Mesenchymal stem cell (in vitro differentiated cells and primary cell): ENCODE results near the gene CDH2.

Experiments
- DNase-seq: peaks from one replicate; pipeline ENCODE4 v3.0.0-alpha.2; 2013
- H2AFZ ChIP-seq: one replicate; pipeline ENCODE4 v1.6.1; 2013; ENCODE audit warnings: low read depth, mild to moderate bottlenecking, control low read depth, inconsistent platforms, low read length, moderate library complexity
- H2AK5ac ChIP-seq: 2 replicates; pipeline ENCODE4 v1.6.1; 2013; ENCODE audit warnings: low read length, moderate library complexity, mild to moderate bottlenecking, inconsistent platforms; ENCODE audit not compliant: severe bottlenecking
- H2BK120ac ChIP-seq: one replicate; pipeline ENCODE4 v1.6.1; 2013; ENCODE audit warnings: low read depth, mild to moderate bottlenecking, inconsistent platforms, low read length, moderate library complexity
- H2BK12ac ChIP-seq, 2 experiments: one replicate each; pipeline ENCODE4 v1.6.1; 2013; ENCODE audit warnings: inconsistent platforms in 2 of 2, low read length in 2 of 2, mild to moderate bottlenecking in 2 of 2, moderate library complexity in 2 of 2, control low read depth in 1 of 2
- H2BK15ac ChIP-seq: one replicate; pipeline ENCODE4 v1.6.1; 2013; ENCODE audit warnings: mild to moderate bottlenecking, low read depth, inconsistent platforms; ENCODE audit not compliant: poor library complexity, severe bottlenecking
- H2BK5ac ChIP-seq: 2 replicates; pipeline ENCODE4 v1.6.1; 2013; ENCODE audit warnings: low read depth, mild to moderate bottlenecking, low read length, control low read depth, inconsistent platforms; ENCODE audit not compliant: poor library complexity, severe bottlenecking
- H3K14ac ChIP-seq, 2 experiments: one replicate each; pipeline ENCODE4 v1.6.1; 2013; ENCODE audit warnings: inconsistent platforms in 2 of 2, low read length in 2 of 2, control low read depth in 1 of 2, mild to moderate bottlenecking in 1 of 2, moderate library complexity in 1 of 2
- H3K18ac ChIP-seq, 2 experiments: one replicate each; pipeline ENCODE4 v1.6.1; 2013; ENCODE audit warnings: inconsistent platforms in 2 of 2, low read length in 2 of 2, control low read depth in 1 of 2, low read depth in 1 of 2, mild to moderate bottlenecking in 1 of 2
- H3K23ac ChIP-seq, 2 experiments: one replicate each; pipeline ENCODE4 v1.6.1; 2013; ENCODE audit warnings: inconsistent platforms in 2 of 2, low read length in 2 of 2, mild to moderate bottlenecking in 2 of 2, moderate library complexity in 2 of 2, control low read depth in 1 of 2
- H3K27ac ChIP-seq: 2 replicates; pipeline ENCODE4 v1.5.1; 2013; ENCODE audit warnings: mild to moderate bottlenecking, moderate library complexity, low read length, control low read depth, inconsistent platforms; ENCODE audit not compliant: poor library complexity, severe bottlenecking
- H3K27me3 ChIP-seq, 2 experiments: 2 replicates each; pipeline versions ENCODE4 v1.6.1 to v1.7.0; 2013; ENCODE audit warnings: low read length in 2 of 2, mild to moderate bottlenecking in 2 of 2, moderate library complexity in 2 of 2, control low read depth in 1 of 2, inconsistent platforms in 1 of 2; ENCODE audit not compliant: control insufficient read depth in 1 of 2, insufficient read depth in 1 of 2
- H3K36me3 ChIP-seq, 2 experiments: 2 replicates each; pipeline versions ENCODE4 v1.6.1 to v1.7.0; 2013; ENCODE audit warnings: low read length in 2 of 2, control low read depth in 1 of 2, inconsistent platforms in 1 of 2, low read depth in 1 of 2, mild to moderate bottlenecking in 1 of 2; ENCODE audit not compliant: insufficient read depth in 2 of 2, control insufficient read depth in 1 of 2
- H3K4ac ChIP-seq, 2 experiments: one replicate each; pipeline ENCODE4 v1.6.1; 2013; ENCODE audit warnings: inconsistent platforms in 2 of 2, low read length in 2 of 2, mild to moderate bottlenecking in 2 of 2, moderate library complexity in 2 of 2, control low read depth in 1 of 2, low read depth in 1 of 2
- H3K4me1 ChIP-seq: 2 replicates; pipeline ENCODE4 v1.6.1; 2013; ENCODE audit warnings: low read depth, low read length, control low read depth; ENCODE audit not compliant: control insufficient read depth, insufficient read depth
- H3K4me2 ChIP-seq: 2 replicates; pipeline ENCODE4 v1.6.1; 2013; ENCODE audit warnings: low read length, mild to moderate bottlenecking, inconsistent platforms; ENCODE audit not compliant: poor library complexity, severe bottlenecking
- H3K4me3 ChIP-seq, 2 experiments: 2 replicates each; pipeline versions ENCODE4 v1.5.1 to v1.7.0; 2013; ENCODE audit warnings: low read length in 2 of 2, mild to moderate bottlenecking in 2 of 2, control low read depth in 1 of 2, low read depth in 1 of 2; ENCODE audit not compliant: insufficient read depth in 1 of 2
- H3K79me1 ChIP-seq: replicated peaks from 2 replicates; pipeline ENCODE4 v1.6.1; 2013; ENCODE audit warnings: mild to moderate bottlenecking, control low read depth, low read length, inconsistent platforms; ENCODE audit not compliant: poor library complexity, severe bottlenecking
- H3K9ac ChIP-seq: 2 replicates; pipeline ENCODE4 v1.7.0; 2013; ENCODE audit warnings: mild to moderate bottlenecking, low read length, moderate library complexity
- H3K9me3 ChIP-seq: 2 replicates; pipeline ENCODE4 v1.7.0; 2013; ENCODE audit warnings: mild to moderate bottlenecking, low read length; ENCODE audit not compliant: control insufficient read depth
- H4K8ac ChIP-seq: one replicate; pipeline ENCODE4 v1.6.1; 2013; ENCODE audit warnings: inconsistent platforms, mild to moderate bottlenecking, low read length, moderate library complexity
- H4K91ac ChIP-seq: one replicate; pipeline ENCODE4 v1.6.1; 2013; ENCODE audit warnings: mild to moderate bottlenecking, low read length, inconsistent platforms
- WGBS: methylation state at CpG from one replicate; pipeline ENCODE4 v1.1.7; 2013; ENCODE audit warnings: mixed read lengths; 5-methylcytosine and 5-hydroxymethylcytosine counted together

The CDH2 gene

DNA sequence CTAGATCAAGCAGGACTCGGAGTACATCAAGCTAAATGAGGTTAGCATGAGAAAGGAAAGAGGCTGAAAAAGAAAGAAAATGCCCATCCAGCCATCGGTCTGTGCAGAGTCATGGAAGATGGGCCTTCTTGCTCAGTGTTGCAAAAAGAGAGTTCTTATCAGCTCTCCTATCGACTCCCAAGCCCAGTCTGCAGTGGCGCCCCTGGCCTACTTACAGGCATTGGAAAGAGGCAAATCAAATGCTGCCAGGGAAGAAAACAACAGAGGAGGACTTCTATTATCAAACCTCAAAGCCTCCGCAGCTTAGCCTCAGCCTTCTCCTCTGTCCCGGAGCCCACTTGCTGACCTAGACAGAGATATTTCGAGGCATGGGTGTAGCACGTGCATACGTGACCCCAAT, 66.0 kb downstream of the CDH2 start:
- Histone ChIP-seq H2BK12ac (peak overlapping the region in 1 of 2 experiments; percentile 29), H3K14ac (peak overlapping the region in 1 of 2 experiments; percentile 22), H4K91ac (no peak overlapping the region), H3K36me3 (no peaks in the 10 kb centered on the region), H4K8ac (no peak overlapping the region), H2AFZ (no peak overlapping the region), H3K4me3 (no peak overlapping the region), H3K79me1 (peaks cover 9% of the 10 kb centered on the region), H2BK15ac (no peak overlapping the region), H3K4me1 (peaks cover 9% of the 10 kb centered on the region), H3K4me2 (no peak overlapping the region), H3K23ac (no peak overlapping the region), H3K18ac (peak overlapping the region in 1 of 2 experiments; percentile 57), H3K9ac (no peak overlapping the region), H3K27me3 (no peaks in the 10 kb centered on the region), H2AK5ac (peak overlapping the region; percentile 56), H3K4ac (peak overlapping the region in 1 of 2 experiments; percentile 17), H3K9me3 (no peaks in the 10 kb centered on the region), H2BK120ac (peak overlapping the region; percentile 42), H3K27ac (no peak overlapping the region), H2BK5ac (no peak overlapping the region)
- 91% methylated on average over 8 of the region's 9 CpGs for WGBS
- DNase-seq: no peak

DNA sequence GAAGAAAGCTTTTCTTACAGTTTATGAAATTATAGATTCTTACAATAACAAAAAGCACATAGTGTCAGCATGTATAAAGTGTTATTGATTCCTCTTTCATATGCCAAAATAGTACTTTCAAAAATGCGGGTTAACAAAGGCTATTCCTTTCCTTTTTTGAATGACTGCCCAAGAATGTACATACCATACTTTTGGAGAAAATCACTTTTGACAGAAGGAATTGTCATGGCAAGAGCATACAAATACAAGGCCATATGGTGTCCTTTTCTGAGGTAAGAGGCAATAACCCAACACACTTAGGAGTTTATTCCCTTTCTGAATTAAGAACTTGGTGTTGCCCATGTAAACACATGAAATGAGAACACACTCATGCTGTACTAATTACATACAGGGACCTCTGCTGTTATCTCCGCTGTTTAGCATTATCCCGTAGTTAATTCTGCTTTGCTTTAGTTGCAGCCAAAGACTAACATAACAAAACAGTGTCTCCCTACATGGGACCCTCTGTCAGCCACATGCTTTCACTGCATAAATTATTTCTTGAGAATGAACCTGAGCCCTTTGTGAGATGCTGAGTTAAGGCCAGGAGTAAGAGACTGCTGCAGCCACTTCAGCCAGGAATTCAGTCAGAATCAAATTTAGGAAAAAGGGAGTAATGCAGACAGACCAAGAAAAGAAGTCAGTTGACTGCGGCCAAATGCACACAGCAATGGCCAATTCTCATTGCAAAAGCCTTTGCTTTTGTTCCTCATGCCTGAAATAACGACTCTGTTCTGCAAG, 67.0 kb downstream of the CDH2 start:
- Histone ChIP-seq H2AFZ (no peak overlapping the region), H4K8ac (no peak overlapping the region), H3K79me1 (peaks cover 9% of the 10 kb centered on the region), H3K4me2 (no peak overlapping the region), H2BK120ac (no peak overlapping the region), H3K4ac (peak overlapping the region in 1 of 2 experiments; percentile 15), H2AK5ac (no peak overlapping the region), H3K27me3 (no peaks in the 10 kb centered on the region), H2BK15ac (no peak overlapping the region), H2BK5ac (no peak overlapping the region), H4K91ac (no peak overlapping the region), H2BK12ac (no peak overlapping the region), H3K4me3 (no peak overlapping the region), H3K14ac (no peak overlapping the region), H3K23ac (no peak overlapping the region), H3K36me3 (no peaks in the 10 kb centered on the region), H3K9ac (no peak overlapping the region), H3K4me1 (peaks cover 5% of the 10 kb centered on the region), H3K9me3 (no peaks in the 10 kb centered on the region), H3K18ac (no peak overlapping the region), H3K27ac (no peak overlapping the region)
- 70% methylated on average over 4 of the region's 5 CpGs for WGBS
- no peak for DNase-seq

- no peak overlapping the region for H2AFZ ChIP-seq
- H3K4me2 ChIP-seq: no peak overlapping the region
- peaks cover 5% of the 10 kb centered on the region for H3K4me1 ChIP-seq
- no peak overlapping the region for H3K23ac ChIP-seq
- no peak overlapping the region for H3K27ac ChIP-seq
- H2BK5ac ChIP-seq: no peak overlapping the region
- H3K4ac ChIP-seq: no peak overlapping the region
- peak; percentile 25 for DNase-seq
- WGBS: 42% methylated on average over 2 of the region's 3 CpGs
- no peak overlapping the region for H4K8ac ChIP-seq
- no peak overlapping the region for H3K9ac ChIP-seq
- no peak overlapping the region for H3K4me3 ChIP-seq
- H2BK12ac ChIP-seq: no peak overlapping the region
- H3K27me3 ChIP-seq: no peaks in the 10 kb centered on the region
- H2BK15ac ChIP-seq: no peak overlapping the region
- no peak overlapping the region for H3K14ac ChIP-seq
- H4K91ac ChIP-seq: no peak overlapping the region
- H2BK120ac ChIP-seq: no peak overlapping the region
- no peaks in the 10 kb centered on the region for H3K36me3 ChIP-seq
- H3K9me3 ChIP-seq: no peaks in the 10 kb centered on the region
- H3K18ac ChIP-seq: no peak overlapping the region
- no peak overlapping the region for H2AK5ac ChIP-seq
- peaks cover 10% of the 10 kb centered on the region for H3K79me1 ChIP-seq
These were observed 68.1 kb downstream of the CDH2 start for GRCh38 chr18:28108814-28109213.

- WGBS: no CpG with 5 or more reads among the region's 1 CpG
These were observed 68.7 kb downstream of the CDH2 start for GRCh38 chr18:28108254-28108653.

More at GRCh38 chr18:28108254-28108653, 68.7 kb downstream of the CDH2 start:
- no peak overlapping the region for H3K4me2 ChIP-seq
- no peak overlapping the region for H3K4me3 ChIP-seq
- no peak overlapping the region for H3K9ac ChIP-seq
- peaks cover 13% of the 10 kb centered on the region for H3K79me1 ChIP-seq
- no peak overlapping the region for H3K14ac ChIP-seq
- no peak overlapping the region for H2BK120ac ChIP-seq
- H4K91ac ChIP-seq: no peak overlapping the region
- H3K18ac ChIP-seq: no peak overlapping the region
- H3K27me3 ChIP-seq: no peaks in the 10 kb centered on the region
- H2BK15ac ChIP-seq: no peak overlapping the region
- no peak for DNase-seq
- no peaks in the 10 kb centered on the region for H3K9me3 ChIP-seq
- no peaks in the 10 kb centered on the region for H3K36me3 ChIP-seq
- no peak overlapping the region for H3K27ac ChIP-seq
- no peak overlapping the region for H3K4ac ChIP-seq
- H4K8ac ChIP-seq: no peak overlapping the region
- no peak overlapping the region for H2BK12ac ChIP-seq
- H2BK5ac ChIP-seq: no peak overlapping the region
- H2AK5ac ChIP-seq: no peak overlapping the region
- H3K23ac ChIP-seq: no peak overlapping the region
- peaks cover 5% of the 10 kb centered on the region for H3K4me1 ChIP-seq
- H2AFZ ChIP-seq: no peak overlapping the region
